HFFc6 (cell line): Measurements from ENCODE around the gene NUBP2. TPM values are rescaled to one million over a fixed set of nuclear protein-coding genes. Genes with fewer than 3 reads are reported as not detected.

ENCODE experiments used
- DNase-seq: peaks from one replicate; pipeline ENCODE4 v3.0.0-alpha.2; 2018
- H3K27ac Mint-ChIP-seq: 2 replicates; pipeline ENCODE4 v1.8.0; 2020; ENCODE audit warnings: mild to moderate bottlenecking, mixed read lengths
- H3K27me3 Mint-ChIP-seq: 2 replicates; pipeline ENCODE4 v1.8.0; 2021; ENCODE audit warnings: mild to moderate bottlenecking, moderate library complexity, mixed read lengths; ENCODE audit not compliant: insufficient read depth
- H3K36me3 Mint-ChIP-seq: 2 replicates; pipeline ENCODE4 v1.8.0; 2021; ENCODE audit warnings: low read depth, mixed read lengths
- H3K4me1 Mint-ChIP-seq: 2 replicates; pipeline ENCODE4 v1.8.0; 2020; ENCODE audit warnings: low read depth, mixed read lengths
- H3K4me3 Mint-ChIP-seq: 2 replicates; pipeline ENCODE4 v1.8.0; 2020; ENCODE audit warnings: mild to moderate bottlenecking, moderate library complexity, mixed read lengths
- H3K9me3 Mint-ChIP-seq: 2 replicates; pipeline ENCODE4 v1.8.0; 2020; ENCODE audit warnings: mild to moderate bottlenecking, mixed read lengths
- CTCF ChIP-seq: fragments of 200-600 bp; sonication (generic); IDR thresholded peaks from 2 replicates; pipeline ENCODE4 v1.5.0; 2021; ENCODE audit warnings: antibody characterized with exemption, mild to moderate bottlenecking
- total RNA-seq, 6 experiments: library from RNA; stranded (reverse); fragmentation: NEBNext Ultra II Directional; extraction: Animal tissue kit (Norgen Biotek cat#: 25700); gene quantifications; 2 replicates in 1 of 6; 3 replicates in 5 of 6; pipeline ENCODE4 v1.2.3, GENCODE V29; 2021

The NUBP2 gene
- total RNA-seq, 6 experiments from 2014 or later = 41.5 to 53.8 (median 43.5) TPM

- Mint-ChIP-seq H3K4me3 (no peak overlapping the region), H3K36me3 (peaks cover 8% of the 10 kb centered on the region; the same call in 1 of the 2 replicates), H3K27ac (no peak overlapping the region), H3K9me3 (no peaks in the 10 kb centered on the region), H3K27me3 (no peaks in the 10 kb centered on the region), H3K4me1 (peaks cover 5% of the 10 kb centered on the region; the same call in 1 of the 2 replicates)
- no peak for DNase-seq
- no peak for TF ChIP-seq CTCF
Observed at GRCh38 chr16:1815461-1815860, 32.7 kb downstream of the NUBP2 start.

GRCh38 chr16:1816396-1817275, 33.9 kb downstream of the NUBP2 start:
- H3K36me3 Mint-ChIP-seq = peaks cover 8% of the 10 kb centered on the region; the same call in 1 of the 2 replicates
- peaks cover 5% of the 10 kb centered on the region; the same call in 1 of the 2 replicates for H3K4me1 Mint-ChIP-seq
- no peak overlapping the region for H3K4me3 Mint-ChIP-seq
- no peaks in the 10 kb centered on the region for H3K9me3 Mint-ChIP-seq
- H3K27me3 Mint-ChIP-seq = no peaks in the 10 kb centered on the region
- no peak overlapping the region for H3K27ac Mint-ChIP-seq
- TF ChIP-seq CTCF = no peak
- DNase-seq = no peak

GRCh38 chr16:1817276-1817589, 34.5 kb downstream of the NUBP2 start:
- DNase-seq = no peak
- Mint-ChIP-seq H3K36me3 (peaks cover 8% of the 10 kb centered on the region; the same call in 1 of the 2 replicates), H3K4me3 (no peak overlapping the region), H3K9me3 (no peaks in the 10 kb centered on the region), H3K27ac (no peak overlapping the region), H3K4me1 (peaks cover 5% of the 10 kb centered on the region; the same call in 1 of the 2 replicates), H3K27me3 (no peaks in the 10 kb centered on the region)
- TF ChIP-seq CTCF = no peak

- DNase-seq = no peak
- TF ChIP-seq CTCF = no peak
- H3K4me3 Mint-ChIP-seq = no peak overlapping the region
- no peaks in the 10 kb centered on the region for H3K9me3 Mint-ChIP-seq
- H3K27ac Mint-ChIP-seq = no peak overlapping the region
- H3K36me3 Mint-ChIP-seq = peaks cover 8% of the 10 kb centered on the region; the same call in 1 of the 2 replicates
- peaks cover 5% of the 10 kb centered on the region; the same call in 1 of the 2 replicates for H3K4me1 Mint-ChIP-seq
- H3K27me3 Mint-ChIP-seq = no peaks in the 10 kb centered on the region
Observed at GRCh38 chr16:1817716-1818115, 35.0 kb downstream of the NUBP2 start.

- no peaks in the 10 kb centered on the region for H3K9me3 Mint-ChIP-seq
Observed at GRCh38 chr16:1818204-1818872, 35.6 kb downstream of the NUBP2 start.

More at GRCh38 chr16:1818204-1818872, 35.6 kb downstream of the NUBP2 start:
- Mint-ChIP-seq H3K4me3 (no peak overlapping the region), H3K27ac (no peak overlapping the region), H3K36me3 (peaks cover 7% of the 10 kb centered on the region; the same call in 1 of the 2 replicates), H3K4me1 (peaks cover 4% of the 10 kb centered on the region; the same call in 1 of the 2 replicates), H3K27me3 (no peaks in the 10 kb centered on the region)
- no peak for TF ChIP-seq CTCF
- DNase-seq = no peak
